Epidermal melanocyte (primary cell): ENCODE results near the gene CTNND2.

Experiments
- DNase-seq: peaks from one replicate; pipeline ENCODE4 v3.0.0; 2011; ENCODE audit warnings: low spot score; ENCODE audit not compliant: insufficient read length

CTNND2 gene, protein sequence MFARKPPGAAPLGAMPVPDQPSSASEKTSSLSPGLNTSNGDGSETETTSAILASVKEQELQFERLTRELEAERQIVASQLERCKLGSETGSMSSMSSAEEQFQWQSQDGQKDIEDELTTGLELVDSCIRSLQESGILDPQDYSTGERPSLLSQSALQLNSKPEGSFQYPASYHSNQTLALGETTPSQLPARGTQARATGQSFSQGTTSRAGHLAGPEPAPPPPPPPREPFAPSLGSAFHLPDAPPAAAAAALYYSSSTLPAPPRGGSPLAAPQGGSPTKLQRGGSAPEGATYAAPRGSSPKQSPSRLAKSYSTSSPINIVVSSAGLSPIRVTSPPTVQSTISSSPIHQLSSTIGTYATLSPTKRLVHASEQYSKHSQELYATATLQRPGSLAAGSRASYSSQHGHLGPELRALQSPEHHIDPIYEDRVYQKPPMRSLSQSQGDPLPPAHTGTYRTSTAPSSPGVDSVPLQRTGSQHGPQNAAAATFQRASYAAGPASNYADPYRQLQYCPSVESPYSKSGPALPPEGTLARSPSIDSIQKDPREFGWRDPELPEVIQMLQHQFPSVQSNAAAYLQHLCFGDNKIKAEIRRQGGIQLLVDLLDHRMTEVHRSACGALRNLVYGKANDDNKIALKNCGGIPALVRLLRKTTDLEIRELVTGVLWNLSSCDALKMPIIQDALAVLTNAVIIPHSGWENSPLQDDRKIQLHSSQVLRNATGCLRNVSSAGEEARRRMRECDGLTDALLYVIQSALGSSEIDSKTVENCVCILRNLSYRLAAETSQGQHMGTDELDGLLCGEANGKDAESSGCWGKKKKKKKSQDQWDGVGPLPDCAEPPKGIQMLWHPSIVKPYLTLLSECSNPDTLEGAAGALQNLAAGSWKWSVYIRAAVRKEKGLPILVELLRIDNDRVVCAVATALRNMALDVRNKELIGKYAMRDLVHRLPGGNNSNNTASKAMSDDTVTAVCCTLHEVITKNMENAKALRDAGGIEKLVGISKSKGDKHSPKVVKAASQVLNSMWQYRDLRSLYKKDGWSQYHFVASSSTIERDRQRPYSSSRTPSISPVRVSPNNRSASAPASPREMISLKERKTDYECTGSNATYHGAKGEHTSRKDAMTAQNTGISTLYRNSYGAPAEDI (N-terminal part only)

DNA sequence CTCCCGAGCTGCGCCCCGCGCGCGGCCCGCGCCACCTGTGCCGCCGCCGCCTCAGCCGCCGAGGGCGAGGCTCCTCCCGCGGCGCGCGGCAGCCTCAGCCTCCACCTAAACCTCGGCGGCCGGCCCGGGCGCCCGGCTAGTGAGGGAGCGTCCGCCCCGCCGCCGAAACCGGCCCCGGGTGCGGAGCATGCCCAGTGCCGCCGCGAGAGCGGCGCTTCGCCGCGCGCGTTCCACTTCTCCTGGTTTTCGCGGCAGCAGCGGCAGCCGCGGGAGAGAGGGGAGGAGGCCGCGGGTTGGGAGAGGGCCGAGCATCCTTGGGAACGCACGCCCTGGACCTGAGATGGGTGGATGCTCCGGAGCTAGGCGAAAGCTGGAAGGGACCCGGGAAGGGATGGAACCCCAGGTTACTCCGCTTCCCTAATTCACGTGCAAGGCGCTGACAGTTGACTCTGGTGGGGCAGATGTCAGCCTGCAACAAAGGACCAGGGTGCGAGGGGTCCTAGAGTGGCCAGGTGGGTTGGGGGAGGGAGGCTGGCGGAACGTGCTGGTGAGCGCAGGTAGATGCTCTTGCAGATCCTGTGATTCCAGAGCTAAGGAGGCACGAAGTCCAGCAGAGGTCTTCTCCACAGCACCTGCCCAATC is at the start of gene CTNND2:
TSS of gene CTNND2 (minus strand) at position 182 of the 642 bp plus-strand sequence. CDS start 593 bp downstream, outside the sequence.
- no peak for DNase-seq

DNA sequence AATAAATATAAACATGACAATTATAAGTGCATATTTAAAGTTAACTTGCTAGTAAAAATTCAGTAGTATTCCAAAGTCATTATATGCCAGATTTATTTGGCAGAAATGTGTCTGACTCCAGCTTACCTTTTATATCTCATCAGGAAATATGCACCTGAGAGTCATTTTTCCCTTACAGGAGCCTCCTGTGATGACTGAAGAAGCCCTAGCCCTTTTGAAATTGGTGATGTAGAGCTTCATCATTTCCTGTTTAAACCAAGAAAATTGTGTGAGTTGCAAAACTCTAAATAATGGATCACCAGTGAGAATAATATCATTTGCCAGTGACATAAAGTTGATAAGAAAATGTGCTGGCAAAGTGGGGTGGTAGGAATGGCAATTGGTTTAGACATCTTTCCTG is 42.1 kb upstream of the CTNND2 start:
- DNase-seq: no peak

DNA sequence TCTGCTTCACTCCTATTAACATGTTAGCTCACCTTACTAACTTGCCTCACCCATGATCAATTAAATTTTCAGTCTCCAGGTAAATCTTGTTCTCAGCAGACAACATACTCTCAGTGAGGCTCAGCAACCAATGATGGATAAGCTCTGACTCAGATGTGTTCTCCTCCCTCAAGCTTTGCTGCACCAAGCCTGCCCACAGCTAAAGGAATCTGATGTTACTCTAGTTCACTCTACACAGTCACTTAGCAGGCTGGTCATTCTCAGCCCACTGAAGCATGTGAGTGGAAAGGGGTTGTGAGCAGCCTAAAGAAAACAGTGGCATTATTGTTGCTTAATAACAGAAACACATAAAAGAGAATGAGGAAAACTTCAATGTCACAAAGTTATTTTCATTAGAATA is 37.3 kb upstream of the CTNND2 start:
- DNase-seq: no peak

DNA sequence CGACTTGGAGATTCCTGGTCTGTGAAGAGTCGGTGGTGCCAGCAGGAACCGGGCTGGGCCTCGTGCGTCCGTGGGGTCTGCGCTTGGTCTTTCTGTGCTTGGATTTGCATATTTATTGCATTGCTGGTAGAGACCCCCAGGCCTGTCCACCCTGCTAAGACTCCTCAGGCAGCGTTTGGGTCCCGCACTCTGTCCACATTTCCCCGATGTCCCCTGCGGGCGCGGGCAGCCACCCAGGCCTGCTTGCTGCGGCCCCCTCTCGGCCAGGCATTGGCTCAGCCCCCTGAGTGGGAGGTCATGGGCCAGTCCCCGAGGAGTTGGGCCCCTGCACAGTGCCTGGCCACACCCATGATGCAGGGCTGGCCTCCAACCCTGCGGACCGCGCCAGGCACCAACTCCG is 27.4 kb upstream of the CTNND2 start:
- no peak for DNase-seq

DNA sequence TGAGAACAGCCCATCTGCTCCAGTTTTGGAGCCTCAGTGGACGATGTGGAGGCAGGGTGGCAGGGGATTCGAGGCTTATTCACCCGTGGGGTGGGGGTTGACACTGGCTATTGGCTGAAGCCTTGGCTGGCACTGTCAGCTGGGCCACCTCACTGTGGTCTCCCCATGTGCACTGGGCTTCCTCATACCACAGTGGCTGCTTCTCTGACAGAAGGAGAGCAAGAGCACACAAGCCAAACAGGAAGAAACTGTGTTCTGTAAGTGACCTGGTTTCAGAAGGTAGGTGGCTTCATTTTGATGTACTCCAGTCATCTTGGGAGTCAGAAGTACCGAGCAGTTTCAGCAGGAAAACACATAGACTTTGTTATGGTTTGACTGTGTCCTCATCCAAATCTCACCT is 24.7 kb upstream of the CTNND2 start:
- no peak for DNase-seq

DNA sequence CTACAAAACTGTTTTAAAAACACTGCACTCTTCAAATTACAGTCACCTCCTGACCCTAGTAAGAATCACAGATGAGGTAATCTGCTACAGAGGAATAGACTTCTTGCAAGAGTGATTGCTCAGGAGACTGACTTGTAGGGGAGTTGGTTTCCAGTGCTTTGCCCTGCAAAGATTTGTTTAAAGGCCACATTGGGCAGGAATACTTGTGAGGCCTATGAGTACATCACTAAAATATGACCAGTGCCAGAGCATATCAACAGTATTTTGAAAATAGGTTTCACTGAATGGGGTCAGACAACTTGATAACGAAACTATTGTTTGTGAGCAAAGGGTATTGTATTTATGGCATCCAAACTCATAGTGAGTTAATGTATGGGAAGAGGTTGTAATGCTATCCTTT is 21.5 kb upstream of the CTNND2 start:
- DNase-seq: no peak

DNA sequence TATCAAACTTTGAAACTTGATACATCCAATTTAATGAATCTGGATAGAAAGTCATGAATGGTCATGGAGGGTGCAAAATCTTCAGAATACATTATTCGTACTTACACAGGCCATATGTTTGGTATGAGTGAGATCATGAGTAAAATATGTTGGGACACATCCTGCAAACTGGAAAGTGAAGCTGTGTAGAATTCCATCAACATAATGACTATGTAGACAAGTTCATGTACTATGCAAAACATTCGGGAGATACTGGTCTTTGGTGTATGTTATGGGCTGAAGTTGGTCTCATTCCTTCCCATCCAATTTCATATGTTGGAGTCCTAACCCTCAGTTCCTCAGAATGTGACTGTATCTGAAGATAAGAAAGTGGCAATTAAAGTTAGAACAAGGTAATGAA is 18.1 kb upstream of the CTNND2 start:
- DNase-seq: no peak

DNA sequence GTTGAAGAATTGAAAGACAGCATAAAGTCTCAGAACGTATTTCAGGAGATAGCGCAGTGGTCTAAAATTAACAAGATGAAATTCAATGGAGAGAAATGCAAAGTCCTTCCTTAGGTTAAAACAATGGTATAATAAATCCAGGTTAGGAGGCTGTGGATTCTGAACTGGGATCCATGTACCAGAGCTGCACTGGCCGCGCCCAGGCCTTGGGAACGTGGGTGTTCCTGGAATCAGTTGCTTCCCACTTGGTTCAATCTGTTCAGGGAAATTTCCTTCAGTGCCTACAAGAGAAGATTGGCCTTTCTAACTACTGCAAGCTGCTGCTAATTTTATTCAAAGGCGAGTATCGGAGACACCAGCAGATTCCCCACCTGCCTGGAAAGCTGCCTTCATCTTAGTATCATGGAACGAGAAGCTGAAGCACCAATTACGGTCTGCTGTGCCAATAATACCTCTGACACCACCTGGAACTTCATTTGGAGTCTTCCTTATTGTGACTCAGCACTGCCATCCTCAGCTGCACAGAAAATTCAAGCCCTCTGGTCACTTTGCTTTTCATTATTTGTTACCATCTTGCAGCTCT is 14.3 kb upstream of the CTNND2 start:
- DNase-seq: no peak

DNA sequence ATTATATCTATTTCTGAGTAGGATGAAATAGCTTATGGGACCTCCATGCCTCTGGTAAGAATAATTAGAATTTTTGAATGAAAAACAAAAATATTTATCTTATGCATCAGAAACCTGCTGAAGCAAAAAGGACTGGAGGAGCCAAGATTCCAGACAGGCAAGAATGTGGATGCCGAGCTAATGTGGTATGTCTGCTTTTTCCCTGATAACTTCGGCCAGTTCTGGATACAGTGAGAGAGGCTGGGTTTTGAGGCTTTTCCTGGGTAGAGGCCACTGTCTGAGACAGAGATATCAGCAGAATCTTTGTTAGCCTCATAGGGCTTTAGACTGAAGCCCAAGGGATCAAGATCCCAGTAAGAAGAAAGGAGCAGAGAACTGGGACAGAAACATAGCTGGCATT is 5.2 kb upstream of the CTNND2 start:
- DNase-seq: no peak

DNA sequence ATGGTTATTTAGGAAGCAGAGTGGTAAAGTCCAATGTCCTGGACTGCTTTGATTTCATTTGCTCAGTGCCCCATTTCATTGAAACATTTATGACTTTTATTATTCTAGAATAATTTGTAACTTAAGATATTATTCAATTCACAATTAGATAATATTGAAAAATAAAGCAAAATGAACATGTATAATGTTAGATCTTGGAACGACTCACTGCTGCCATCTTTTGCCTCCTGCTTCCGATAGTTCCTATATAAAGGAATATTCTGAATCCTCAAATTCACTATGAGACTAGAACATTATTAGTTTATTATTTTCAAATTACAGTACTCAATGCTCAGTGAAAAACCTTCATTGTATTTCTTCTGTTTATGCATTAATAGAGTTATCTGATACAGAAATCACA is 2.3 kb upstream of the CTNND2 start:
- DNase-seq: no peak

DNA sequence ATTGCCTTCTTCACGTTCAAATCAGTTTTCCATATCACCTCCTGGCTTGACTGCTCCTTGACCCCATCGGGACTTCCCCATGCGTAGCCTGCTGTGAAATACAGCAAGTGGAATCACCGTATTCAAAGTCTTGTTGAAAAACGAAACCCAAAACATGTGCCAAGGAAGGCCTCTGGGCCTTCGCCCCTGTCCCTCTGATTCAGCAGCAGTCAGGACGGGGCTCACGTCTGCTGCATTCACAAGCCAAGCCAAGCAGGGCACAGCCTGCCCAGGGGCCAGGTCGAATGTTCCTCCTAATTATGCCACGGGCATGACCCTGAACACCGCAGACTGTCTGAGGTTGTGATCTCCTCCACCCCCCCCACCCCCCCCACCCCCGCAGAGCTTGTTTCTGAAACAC is 960 bp upstream of the CTNND2 start:
- no peak for DNase-seq

DNA sequence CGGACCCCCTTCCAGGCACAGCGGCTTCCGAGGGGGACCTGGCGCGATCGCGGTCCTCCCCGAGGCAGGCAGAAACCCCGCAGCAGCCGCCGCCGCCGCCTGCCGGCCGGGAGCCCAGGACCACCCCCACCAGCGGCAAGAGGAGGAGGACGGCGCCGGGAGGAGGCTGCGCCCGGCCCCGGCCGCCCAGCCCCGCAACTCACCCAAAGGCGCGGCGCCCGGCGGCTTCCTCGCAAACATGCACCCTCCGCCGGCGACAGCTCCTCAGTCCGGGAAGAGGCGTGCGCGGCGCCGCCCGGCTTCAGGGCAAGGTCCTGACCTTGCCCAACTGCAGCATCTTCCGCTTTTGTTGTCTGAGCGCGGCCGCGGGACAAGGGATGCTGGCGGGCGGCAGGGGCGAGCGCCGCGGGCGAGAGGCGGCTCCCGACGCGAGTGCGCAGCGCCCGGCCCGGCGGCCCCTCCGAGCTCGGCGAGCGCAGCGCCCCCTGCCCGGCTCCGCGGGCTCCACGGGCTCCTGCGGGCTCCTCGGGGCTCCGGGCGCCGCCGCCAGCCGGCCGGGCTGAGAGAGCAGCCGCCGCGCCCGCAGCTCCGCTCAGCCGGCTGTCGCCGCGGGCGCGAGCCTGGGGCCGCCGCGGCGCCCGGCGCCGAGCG is 507 bp downstream of the CTNND2 start:
- no peak for DNase-seq

DNA sequence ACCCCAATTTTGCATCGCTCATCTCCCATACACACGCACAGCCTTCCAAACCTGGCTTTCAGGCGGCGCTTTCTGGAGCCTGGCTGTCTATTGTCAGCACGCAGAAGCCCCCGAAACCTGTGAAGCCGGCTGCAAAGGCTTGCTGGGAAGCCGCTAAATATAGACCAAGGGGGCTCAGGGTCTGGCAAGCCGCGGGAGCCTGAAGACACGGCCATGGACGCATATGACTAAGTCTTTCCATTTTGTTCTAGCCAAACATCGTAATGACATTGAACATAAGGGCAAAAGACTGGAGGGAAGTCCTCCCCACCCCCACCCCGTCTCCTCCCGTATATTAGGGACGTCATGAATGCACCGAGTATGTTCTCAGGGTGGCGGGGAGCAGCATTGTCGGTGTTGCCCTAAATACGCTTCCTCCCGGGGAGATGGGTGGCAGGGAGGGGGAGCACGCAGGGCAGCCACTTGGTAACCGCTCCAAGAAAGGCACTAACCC is 1.1 kb downstream of the CTNND2 start:
- DNase-seq: no peak

DNA sequence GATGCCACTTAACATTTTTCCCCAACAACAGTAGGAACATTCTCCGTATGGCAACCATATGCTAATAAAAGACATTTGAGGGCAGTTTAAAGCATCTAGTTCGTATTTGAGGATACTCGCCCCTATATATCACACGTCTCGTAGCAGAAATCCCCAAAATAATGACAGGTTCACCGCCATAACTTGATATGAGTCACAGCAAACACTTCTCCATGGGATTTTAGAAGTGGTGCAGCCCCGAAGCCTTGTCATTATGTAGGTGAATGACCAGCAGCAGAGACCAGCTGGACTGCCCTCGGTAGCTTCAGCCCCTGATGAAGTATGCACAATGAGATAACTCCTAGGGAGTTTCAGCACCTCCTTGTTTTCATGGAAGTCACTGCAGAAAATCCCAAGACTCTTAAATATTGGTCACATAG is 2.0 kb downstream of the CTNND2 start:
- DNase-seq: no peak

DNA sequence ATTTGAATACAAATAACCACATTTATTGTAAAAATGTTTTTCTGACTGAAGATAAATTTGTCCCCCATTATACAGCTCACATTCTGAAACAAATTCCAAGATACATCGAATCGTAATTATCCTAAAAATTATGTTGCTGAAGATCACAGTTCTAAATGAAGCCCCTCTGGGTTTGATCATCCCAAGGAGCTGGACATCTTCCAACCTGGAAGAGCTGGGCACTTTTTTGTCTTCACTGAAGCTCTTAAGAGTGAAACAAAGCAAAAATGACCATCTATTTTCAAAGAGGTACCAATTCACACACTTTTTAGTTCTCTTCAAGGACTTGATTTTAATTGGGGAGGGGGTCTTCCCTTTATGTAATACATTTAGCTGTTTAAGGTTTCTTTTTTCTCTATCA is 5.5 kb downstream of the CTNND2 start:
- no peak for DNase-seq

DNA sequence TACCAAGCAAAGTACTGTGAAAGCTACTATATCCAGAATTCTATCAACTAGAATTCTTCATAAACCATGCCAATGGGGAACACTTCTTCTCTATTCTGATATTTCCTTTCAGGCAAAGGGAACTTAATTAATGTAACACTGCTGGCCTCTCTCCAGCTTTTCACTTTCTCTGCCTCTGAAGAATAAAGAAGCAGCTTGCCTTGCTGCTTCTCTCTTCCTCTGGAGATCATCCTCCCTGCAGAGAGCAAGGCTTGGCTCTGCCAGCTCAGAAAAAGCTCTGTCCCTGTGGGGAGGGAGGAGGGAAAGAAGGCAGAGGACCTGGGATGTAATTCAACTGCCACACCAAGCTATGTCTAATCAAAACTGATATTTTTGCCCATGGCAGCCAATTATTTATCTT is 6.5 kb downstream of the CTNND2 start:
- no peak for DNase-seq

DNA sequence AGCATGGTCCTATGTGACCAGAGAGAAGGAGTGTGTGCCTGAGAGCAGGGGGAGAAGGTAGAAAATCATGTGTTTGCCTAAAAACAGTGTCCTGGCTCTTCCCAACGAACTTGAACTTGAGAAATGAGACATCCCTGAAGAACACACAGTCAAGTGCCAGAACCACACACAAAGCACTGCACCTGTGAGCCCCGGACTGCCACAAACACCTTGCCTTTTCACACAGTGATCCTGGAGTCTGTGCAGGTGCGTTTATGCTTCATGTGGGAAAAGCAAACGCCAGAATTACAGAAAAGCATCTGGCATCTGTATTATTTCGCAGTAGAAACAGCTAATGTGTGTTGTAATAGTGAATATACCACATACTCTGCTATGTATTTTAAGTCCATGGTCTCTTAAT is 9.3 kb downstream of the CTNND2 start:
- DNase-seq: no peak

DNA sequence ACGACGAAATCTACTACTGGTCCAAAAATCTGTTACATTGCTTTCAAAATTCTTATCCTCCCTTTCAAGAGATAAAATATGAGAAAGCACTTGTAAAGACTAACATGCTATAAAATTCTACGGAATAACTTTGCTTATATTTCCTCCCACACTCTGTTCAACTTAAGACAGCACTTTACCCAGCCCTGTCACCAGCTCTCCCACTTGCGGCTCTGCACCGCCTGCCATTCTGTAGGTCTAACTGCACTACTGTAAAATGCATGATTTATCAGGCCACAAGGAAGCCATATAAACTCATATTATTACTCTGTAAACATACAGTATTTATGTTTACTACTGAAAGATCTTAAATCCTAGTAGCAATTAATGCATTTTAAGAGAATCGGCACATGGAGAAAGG is 11.4 kb downstream of the CTNND2 start:
- DNase-seq: no peak

DNA sequence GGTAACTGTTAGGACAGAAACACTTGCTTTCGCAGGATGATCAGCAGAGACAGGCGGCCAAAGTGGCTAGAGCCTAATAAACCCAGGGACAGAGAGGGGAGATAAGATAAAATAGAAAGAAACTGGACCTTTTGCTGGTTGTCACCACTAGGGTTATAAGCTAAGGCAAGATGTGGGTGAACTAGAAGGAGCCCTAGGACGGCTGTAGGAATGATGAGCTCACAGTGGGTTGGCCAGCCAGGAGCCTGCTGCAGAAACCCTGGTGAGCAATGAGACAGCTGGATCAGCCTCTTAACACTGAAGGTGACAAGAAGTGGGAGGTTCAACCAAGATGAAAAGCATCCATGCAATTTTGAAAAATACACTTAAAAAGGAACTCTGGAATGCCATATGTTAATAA is 13.5 kb downstream of the CTNND2 start:
- no peak for DNase-seq

DNA sequence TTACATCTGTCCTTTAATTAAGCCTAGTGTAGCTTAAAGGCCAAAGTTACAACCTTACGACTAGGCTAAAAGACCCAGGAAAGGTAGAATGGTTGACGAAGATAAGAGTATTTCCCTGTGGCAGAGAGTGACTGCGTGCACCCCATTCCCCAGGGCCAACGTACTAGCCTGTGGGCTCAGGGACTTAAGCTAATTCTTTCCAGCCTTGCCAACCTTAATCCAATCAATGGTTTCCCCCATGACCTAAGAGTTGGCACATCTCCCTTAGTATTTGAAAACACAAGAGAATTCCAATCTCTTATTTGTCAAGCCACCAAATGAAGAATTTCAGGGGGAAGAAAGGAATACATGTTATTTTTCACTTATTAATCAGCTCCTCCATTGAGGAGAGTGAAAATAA is 16.0 kb downstream of the CTNND2 start:
- no peak for DNase-seq

DNA sequence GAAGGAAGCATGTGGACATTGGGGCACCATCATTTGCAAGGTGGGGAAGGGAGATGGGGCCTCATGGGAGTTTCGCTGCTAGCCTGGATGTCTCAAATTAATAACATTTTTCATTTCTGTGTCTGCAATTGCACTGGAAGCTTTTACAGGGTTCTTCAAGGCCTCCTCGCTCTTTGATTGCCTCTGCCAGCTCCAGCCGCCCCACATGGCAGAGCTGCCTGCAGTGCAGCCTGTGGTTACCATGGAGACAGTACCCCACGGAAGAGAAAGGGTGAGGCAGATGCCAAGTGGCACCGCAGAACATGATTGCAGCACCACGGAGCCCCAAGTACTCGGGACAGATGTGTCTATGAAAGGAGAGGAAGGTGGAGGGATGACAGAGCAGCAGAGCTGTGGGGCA is 25.4 kb downstream of the CTNND2 start:
- no peak for DNase-seq
